ENCODE measurements around the gene SLC19A1.

DNA sequence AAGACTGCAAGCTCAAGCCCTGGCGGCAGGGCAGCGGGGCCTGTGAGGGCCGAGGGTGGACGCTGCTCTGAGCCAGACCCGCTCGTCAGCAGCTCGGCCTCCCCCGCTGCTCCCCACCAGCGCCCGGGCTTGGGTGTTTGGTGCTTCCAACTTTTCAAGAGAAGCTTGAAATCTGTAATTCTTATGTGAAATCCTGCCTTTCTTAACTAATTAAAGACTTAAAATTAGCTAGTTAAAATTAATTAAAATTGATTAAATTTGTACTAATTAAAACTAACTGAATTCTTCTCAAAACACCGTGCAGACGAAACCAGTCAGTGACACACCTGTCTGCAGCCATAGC lies 14.0 kb upstream of the SLC19A1 start:
- TF ChIP-seq REST (IDR thresholded peaks at IDR 0.05; ENCODE audit: low read depth) (no peak), FOXM1 (IDR thresholded peaks at IDR 0.05; ENCODE audit: borderline replicate concordance, low read depth) (no peak), EP300 (IDR thresholded peaks at IDR 0.05; ENCODE audit: borderline replicate concordance) (no peak), RAD21 (IDR thresholded peaks at IDR 0.05; ENCODE audit: low read depth) (no peak), EGR1 (IDR thresholded peaks at IDR 0.05) (no peak), USF1 (IDR thresholded peaks at IDR 0.05) (no peak), ZBTB7A (IDR thresholded peaks at IDR 0.05; ENCODE audit: low read depth) (no peak)
- TF ChIP-seq, protein P1, sequence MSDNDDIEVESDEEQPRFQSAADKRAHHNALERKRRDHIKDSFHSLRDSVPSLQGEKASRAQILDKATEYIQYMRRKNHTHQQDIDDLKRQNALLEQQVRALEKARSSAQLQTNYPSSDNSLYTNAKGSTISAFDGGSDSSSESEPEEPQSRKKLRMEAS (IDR thresholded peaks at IDR 0.05) = no peak

All from Ishikawa (cell line).